ENCODE results near the gene HELZ2. TPM values are rescaled to one million over a fixed set of nuclear protein-coding genes. Genes with fewer than 3 reads are reported as not detected.

The HELZ2 gene
- total RNA-seq, 1 experiment from 2014 or later: 35.2 TPM

- Histone ChIP-seq H3K27me3 (replicated peaks; ENCODE audit: control insufficient read depth, insufficient read depth, low read length) (no peaks in the 10 kb centered on the region), H3K4me3 (ENCODE audit: low read depth, low read length) (no peak overlapping the region), H3K9me3 (no peaks in the 10 kb centered on the region), H3K36me3 (ENCODE audit: control insufficient read depth, insufficient read depth, low read length) (peaks cover 1% of the 10 kb centered on the region; the same call in 1 of the 2 replicates), H3K4me1 (no peaks in the 10 kb centered on the region)
- DNase-seq: no peak
- ChIA-PET POLR2A (no interaction called here), CTCF (no interaction called here)
- H3K4me3 Mint-ChIP-seq (ENCODE audit: unreplicated experiment): no peak overlapping the region
- TF ChIP-seq CTCF (IDR thresholded peaks at IDR 0.05; ENCODE audit: insufficient read depth in 1 of 2, low read depth in 1 of 2, low read length in 1 of 2, severe bottlenecking in 1 of 2, unreplicated experiment in 1 of 2): no peak
- intact Hi-C loops (cut with micrococcal nuclease; ENCODE audit: unreplicated experiment): no loop called here
- no TSS peak for BruUV-seq (replicated peaks)
- H3K27ac Mint-ChIP-seq (ENCODE audit: unreplicated experiment): no peak overlapping the region
- H3K4me1 Mint-ChIP-seq (ENCODE audit: low read depth, unreplicated experiment): no peaks in the 10 kb centered on the region
- no peaks in the 10 kb centered on the region for H3K9me3 Mint-ChIP-seq (ENCODE audit: unreplicated experiment)
- peaks cover 8% of the 10 kb centered on the region for H3K36me3 Mint-ChIP-seq (ENCODE audit: insufficient read depth, unreplicated experiment)
- no peaks in the 10 kb centered on the region for H3K27me3 Mint-ChIP-seq (ENCODE audit: insufficient read depth, unreplicated experiment)
Observed at GRCh38 chr20:63587256-63587655, 13.2 kb upstream of the HELZ2 start.

DNA sequence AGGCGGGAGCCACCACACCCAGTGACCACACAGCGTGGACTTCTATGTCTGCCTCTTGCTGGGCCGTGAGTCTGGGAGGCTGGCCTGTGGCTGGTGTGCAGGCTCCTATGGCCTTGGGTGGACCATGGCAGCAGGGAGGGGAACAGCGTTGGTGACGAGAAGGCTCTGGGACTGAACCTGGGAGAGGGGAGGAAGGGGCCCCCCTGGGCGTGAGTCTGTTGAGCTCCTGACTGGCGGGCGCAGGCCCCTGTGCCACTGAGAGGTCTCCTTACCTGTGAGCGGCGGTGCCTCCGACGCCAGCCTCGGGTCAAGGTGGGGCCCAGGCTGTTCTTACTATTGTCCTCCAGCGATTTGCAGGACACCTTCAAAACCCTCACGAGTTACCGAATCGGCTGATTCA, 12.8 kb upstream of the HELZ2 start:
- POLR2A ChIA-PET: no interaction called here
- BruUV-seq (replicated peaks): no TSS peak

GRCh38 chr20:63585616-63586565, 11.9 kb upstream of the HELZ2 start:
- no peaks in the 10 kb centered on the region for H3K4me1 ChIP-seq
- TF ChIP-seq CTCF (IDR thresholded peaks at IDR 0.05; ENCODE audit: insufficient read depth in 1 of 2, low read depth in 1 of 2, low read length in 1 of 2, severe bottlenecking in 1 of 2, unreplicated experiment in 1 of 2): no peak
- H3K36me3 Mint-ChIP-seq (ENCODE audit: insufficient read depth, unreplicated experiment): peaks cover 8% of the 10 kb centered on the region
- no peaks in the 10 kb centered on the region for H3K9me3 Mint-ChIP-seq (ENCODE audit: unreplicated experiment)
- no peaks in the 10 kb centered on the region for H3K27me3 ChIP-seq (replicated peaks; ENCODE audit: control insufficient read depth, insufficient read depth, low read length)
- no peaks in the 10 kb centered on the region for H3K4me1 Mint-ChIP-seq (ENCODE audit: low read depth, unreplicated experiment)
- H3K27me3 Mint-ChIP-seq (ENCODE audit: insufficient read depth, unreplicated experiment): no peaks in the 10 kb centered on the region
- H3K9me3 ChIP-seq: no peaks in the 10 kb centered on the region
- intact Hi-C loops (cut with micrococcal nuclease; ENCODE audit: unreplicated experiment): no loop called here
- H3K4me3 Mint-ChIP-seq (ENCODE audit: unreplicated experiment): no peak overlapping the region
- CTCF ChIA-PET: interaction anchor here (0.5 kb wide), 1 partner anchor 56 kb away, joined by 3 read pairs; no protein-coding TSS in a partner anchor
- no peak for DNase-seq
- no TSS peak for BruUV-seq (replicated peaks)
- POLR2A ChIA-PET: no interaction called here
- no peak overlapping the region for H3K27ac Mint-ChIP-seq (ENCODE audit: unreplicated experiment)
- peaks cover under 1% of the 10 kb centered on the region; the same call in 1 of the 2 replicates for H3K36me3 ChIP-seq (ENCODE audit: control insufficient read depth, insufficient read depth, low read length)
- no peak overlapping the region for H3K4me3 ChIP-seq (ENCODE audit: low read depth, low read length)

More for the DNA sequence above, 12.8 kb upstream of the HELZ2 start:
- intact Hi-C loops (cut with micrococcal nuclease; ENCODE audit: unreplicated experiment): no loop called here
- Mint-ChIP-seq H3K4me1 (ENCODE audit: low read depth, unreplicated experiment) (no peaks in the 10 kb centered on the region), H3K36me3 (ENCODE audit: insufficient read depth, unreplicated experiment) (peaks cover 8% of the 10 kb centered on the region), H3K9me3 (ENCODE audit: unreplicated experiment) (no peaks in the 10 kb centered on the region), H3K4me3 (ENCODE audit: unreplicated experiment) (no peak overlapping the region), H3K27me3 (ENCODE audit: insufficient read depth, unreplicated experiment) (no peaks in the 10 kb centered on the region), H3K27ac (ENCODE audit: unreplicated experiment) (no peak overlapping the region)
- no peaks in the 10 kb centered on the region for H3K4me1 ChIP-seq
- H3K27me3 ChIP-seq (replicated peaks; ENCODE audit: control insufficient read depth, insufficient read depth, low read length): no peaks in the 10 kb centered on the region
- no peak for TF ChIP-seq CTCF (IDR thresholded peaks at IDR 0.05; ENCODE audit: insufficient read depth in 1 of 2, low read depth in 1 of 2, low read length in 1 of 2, severe bottlenecking in 1 of 2, unreplicated experiment in 1 of 2)
- H3K9me3 ChIP-seq: no peaks in the 10 kb centered on the region
- H3K36me3 ChIP-seq (ENCODE audit: control insufficient read depth, insufficient read depth, low read length): peaks cover 1% of the 10 kb centered on the region; the same call in 1 of the 2 replicates
- CTCF ChIA-PET: no interaction called here
- H3K4me3 ChIP-seq (ENCODE audit: low read depth, low read length): no peak overlapping the region
- no peak for DNase-seq
